ENCODE results near the gene RGMB. TPM values are rescaled to one million over a fixed set of nuclear protein-coding genes. Genes with fewer than 3 reads are reported as not detected.

RGMB gene
- total and polyA plus RNA-seq, 2 donors from 2014 or later, result 4.0 to 12.2 TPM

GRCh38 chr5:98836175-98836574, 62.7 kb downstream of the RGMB start:
- Histone ChIP-seq H3K4me3 (ENCODE audit: low read length in 3 of 3) (no peak overlapping the region), H3K4me1 (ENCODE audit: control insufficient read depth in 2 of 3, insufficient read depth in 2 of 3, low read depth in 1 of 3, low read length in 3 of 3) (no peaks in the 10 kb centered on the region), H3K9ac (ENCODE audit: low read length in 3 of 3) (no peak overlapping the region), H3K36me3 (ENCODE audit: control insufficient read depth in 2 of 3, insufficient read depth in 3 of 3, low read length in 3 of 3) (no peaks in the 10 kb centered on the region), H3K9me3 (ENCODE audit: control insufficient read depth in 2 of 3, insufficient read depth in 1 of 3, low read length in 3 of 3) (no peaks in the 10 kb centered on the region), H3K27me3 (ENCODE audit: control insufficient read depth, insufficient read depth, low read length) (no peaks in the 10 kb centered on the region), H3K27ac (ENCODE audit: low read depth in 2 of 2, low read length in 2 of 2) (no peak overlapping the region)
- DNase-seq (no peak), FAIRE-seq (no peak)
- intact Hi-C loops (cut with DNase I), result no loop called here
- TF ChIP-seq, protein P1, sequence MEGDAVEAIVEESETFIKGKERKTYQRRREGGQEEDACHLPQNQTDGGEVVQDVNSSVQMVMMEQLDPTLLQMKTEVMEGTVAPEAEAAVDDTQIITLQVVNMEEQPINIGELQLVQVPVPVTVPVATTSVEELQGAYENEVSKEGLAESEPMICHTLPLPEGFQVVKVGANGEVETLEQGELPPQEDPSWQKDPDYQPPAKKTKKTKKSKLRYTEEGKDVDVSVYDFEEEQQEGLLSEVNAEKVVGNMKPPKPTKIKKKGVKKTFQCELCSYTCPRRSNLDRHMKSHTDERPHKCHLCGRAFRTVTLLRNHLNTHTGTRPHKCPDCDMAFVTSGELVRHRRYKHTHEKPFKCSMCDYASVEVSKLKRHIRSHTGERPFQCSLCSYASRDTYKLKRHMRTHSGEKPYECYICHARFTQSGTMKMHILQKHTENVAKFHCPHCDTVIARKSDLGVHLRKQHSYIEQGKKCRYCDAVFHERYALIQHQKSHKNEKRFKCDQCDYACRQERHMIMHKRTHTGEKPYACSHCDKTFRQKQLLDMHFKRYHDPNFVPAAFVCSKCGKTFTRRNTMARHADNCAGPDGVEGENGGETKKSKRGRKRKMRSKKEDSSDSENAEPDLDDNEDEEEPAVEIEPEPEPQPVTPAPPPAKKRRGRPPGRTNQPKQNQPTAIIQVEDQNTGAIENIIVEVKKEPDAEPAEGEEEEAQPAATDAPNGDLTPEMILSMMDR (IDR thresholded peaks at IDR 0.05; ENCODE audit: borderline replicate concordance, extremely low read depth, insufficient read depth), result no peak

DNA sequence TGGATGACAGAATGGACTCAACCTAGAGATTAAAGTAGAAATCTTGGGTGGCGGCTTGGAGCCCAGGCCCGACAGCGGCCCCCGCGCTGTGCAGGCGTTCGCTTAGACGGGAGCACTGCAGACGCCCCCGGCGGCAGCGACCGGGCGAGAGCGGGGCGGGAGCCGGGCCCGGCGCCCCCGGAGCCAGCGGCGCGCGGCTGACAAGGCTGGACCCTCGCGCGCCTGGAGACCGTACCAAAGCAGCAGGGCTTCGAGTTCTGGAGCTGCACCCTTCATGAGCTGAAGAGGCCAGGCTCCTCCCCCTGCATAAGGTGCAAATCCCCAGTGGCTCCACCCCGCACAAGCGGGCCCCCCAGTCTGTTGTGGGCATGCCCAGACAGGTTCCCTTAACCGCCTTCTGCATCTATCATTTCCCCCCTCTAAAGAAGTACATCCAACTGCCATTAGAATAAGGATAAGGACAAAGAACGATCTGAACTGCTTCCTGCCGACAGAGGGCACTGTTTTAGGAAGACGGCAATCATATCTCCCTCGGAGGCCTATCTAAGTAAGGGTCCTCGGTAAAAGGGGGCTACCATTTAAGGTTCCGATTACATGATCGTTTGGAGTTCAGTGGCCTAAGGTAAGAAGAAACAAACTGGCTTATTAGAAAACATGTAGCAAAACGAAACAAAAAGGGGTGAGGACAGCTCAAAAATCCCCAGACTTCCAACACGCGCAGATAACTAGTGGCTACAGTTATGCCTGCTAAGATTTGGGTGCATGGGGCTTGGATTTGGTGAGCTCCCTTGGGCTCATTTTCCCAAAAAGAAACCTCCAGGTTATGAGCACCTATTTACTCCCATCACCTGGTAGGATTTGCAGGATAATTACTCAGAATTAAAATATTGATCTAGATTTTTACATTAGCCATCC, 66.3 kb downstream of the RGMB start:
- Histone ChIP-seq H3K36me3 (ENCODE audit: control insufficient read depth in 2 of 3, insufficient read depth in 3 of 3, low read length in 3 of 3) (no peaks in the 10 kb centered on the region), H3K9me3 (ENCODE audit: control insufficient read depth in 2 of 3, insufficient read depth in 1 of 3, low read length in 3 of 3) (peaks cover 0 to 2% (median 0%) of the 10 kb centered on the region in 3 donors), H3K9ac (ENCODE audit: low read length in 3 of 3) (no peak overlapping the region), H3K27ac (ENCODE audit: low read depth in 2 of 2, low read length in 2 of 2) (no peak overlapping the region), H3K27me3 (ENCODE audit: control insufficient read depth, insufficient read depth, low read length) (no peaks in the 10 kb centered on the region), H3K4me3 (ENCODE audit: low read length in 3 of 3) (peak overlapping the region; percentile 9 to 35 (median 30)), H3K4me1 (ENCODE audit: control insufficient read depth in 2 of 3, insufficient read depth in 2 of 3, low read depth in 1 of 3, low read length in 3 of 3) (no peaks in the 10 kb centered on the region)
- FAIRE-seq, result no peak
- intact Hi-C loops (cut with DNase I), result no loop called here
- DNase-seq, result peak in 4 of 5 donors; percentile 24 to 55 (median 44)
- TF ChIP-seq, protein P1 (IDR thresholded peaks at IDR 0.05; ENCODE audit: borderline replicate concordance, extremely low read depth, insufficient read depth), result peak; percentile 33

DNA sequence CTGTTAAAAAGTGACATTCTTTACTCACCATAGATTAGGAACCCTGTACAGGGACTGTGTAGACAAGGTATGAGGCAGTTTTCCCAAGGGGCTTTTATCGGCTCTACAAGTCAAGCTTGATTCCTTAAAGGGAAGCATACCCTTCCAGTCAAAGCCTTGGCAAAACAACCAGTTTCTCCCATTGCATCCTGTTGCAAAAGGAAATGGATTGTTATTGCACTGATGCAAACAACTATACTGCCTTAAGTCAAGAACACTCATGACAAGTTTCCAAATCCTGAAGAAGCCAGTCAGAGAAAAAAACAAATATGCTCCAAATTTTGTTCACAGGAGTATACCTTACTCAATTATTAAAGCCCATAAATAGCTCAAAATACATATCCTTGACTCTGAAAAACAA, 67.5 kb downstream of the RGMB start:
- no peaks in the 10 kb centered on the region for H3K4me1 ChIP-seq (ENCODE audit: control insufficient read depth in 2 of 3, insufficient read depth in 2 of 3, low read depth in 1 of 3, low read length in 3 of 3)
- no peaks in the 10 kb centered on the region for H3K36me3 ChIP-seq (ENCODE audit: control insufficient read depth in 2 of 3, insufficient read depth in 3 of 3, low read length in 3 of 3)
- TF ChIP-seq, protein P1 (IDR thresholded peaks at IDR 0.05; ENCODE audit: borderline replicate concordance, extremely low read depth, insufficient read depth), result no peak
- no peak overlapping the region for H3K4me3 ChIP-seq (ENCODE audit: low read length in 3 of 3)
- peaks cover 0 to 2% (median 0%) of the 10 kb centered on the region in 3 donors for H3K9me3 ChIP-seq (ENCODE audit: control insufficient read depth in 2 of 3, insufficient read depth in 1 of 3, low read length in 3 of 3)
- DNase-seq, result no peak
- FAIRE-seq, result no peak
- intact Hi-C loops (cut with DNase I), result no loop called here
- no peak overlapping the region for H3K9ac ChIP-seq (ENCODE audit: low read length in 3 of 3)
- H3K27ac ChIP-seq (ENCODE audit: low read depth in 2 of 2, low read length in 2 of 2), result no peak overlapping the region
- H3K27me3 ChIP-seq (ENCODE audit: control insufficient read depth, insufficient read depth, low read length), result no peaks in the 10 kb centered on the region

Data from kidney (tissue), 14 donors.